ENCODE data around the gene LCN15.
A peak's percentile ranks its signal among the peaks of the same experiment; 100 is the strongest.
"Not testable (repeated sequence)": the region's sequence is repeated elsewhere in the genome, so short reads cannot be mapped to it uniquely, and the experiment has no call there.

LCN15 gene

GRCh38 chr9:136793086-136793946 is 29.0 kb upstream of the LCN15 start:
- no peak for DNase-seq

GRCh38 chr9:136792321-136793085 is 28.2 kb upstream of the LCN15 start:
- DNase-seq: no peak

GRCh38 chr9:136791516-136792276 is 27.4 kb upstream of the LCN15 start:
- DNase-seq: peak; percentile 63

GRCh38 chr9:136790640-136791515 is 26.6 kb upstream of the LCN15 start, which contains the start of gene TMEM141:
Gene TMEM141 (plus strand): TSS chr9:136791344. CDS start chr9:136791371, 27 bp downstream.
- peak; percentile 98 for DNase-seq

GRCh38 chr9:136789523-136789937 is 25.2 kb upstream of the LCN15 start:
- DNase-seq: no peak

GRCh38 chr9:136788644-136789522 is 24.6 kb upstream of the LCN15 start:
- not testable (repeated sequence) for DNase-seq

- DNase-seq: peak; percentile 70
Measured at GRCh38 chr9:136787690-136788400, 23.5 kb upstream of the LCN15 start.

- DNase-seq: not testable (repeated sequence)
Measured at GRCh38 chr9:136786983-136787382, 22.7 kb upstream of the LCN15 start.

- DNase-seq: no peak
Measured at GRCh38 chr9:136786451-136786850, 22.1 kb upstream of the LCN15 start.

- not testable (repeated sequence) for DNase-seq
Measured at GRCh38 chr9:136785565-136786355, 21.4 kb upstream of the LCN15 start.

- no peak for DNase-seq
Measured at GRCh38 chr9:136784997-136785361, 20.7 kb upstream of the LCN15 start.

- no peak for DNase-seq
Measured at GRCh38 chr9:136784249-136784996, 20.1 kb upstream of the LCN15 start.

- DNase-seq: no peak
Measured at GRCh38 chr9:136782452-136782851, 18.1 kb upstream of the LCN15 start.

- no peak for DNase-seq
Measured at GRCh38 chr9:136779808-136780207, 15.5 kb upstream of the LCN15 start.

- DNase-seq: no peak
Measured at GRCh38 chr9:136777359-136777758, 13.0 kb upstream of the LCN15 start.

- DNase-seq: no peak
Measured at GRCh38 chr9:136776947-136777346, 12.6 kb upstream of the LCN15 start.

- DNase-seq: no peak
Measured at GRCh38 chr9:136775191-136775590, 10.9 kb upstream of the LCN15 start.

- no peak for DNase-seq
Measured at GRCh38 chr9:136774416-136775045, 10.2 kb upstream of the LCN15 start.

Data from NCI-H748 treated with DMSO at 0.1 percent for 48 hours (cell line).